Cerebellar cortex (tissue), 1 donor: ENCODE measurements around the gene PLB1.

Experiments used
- DNase-seq: peaks from one replicate; pipeline ENCODE4 v3.0.0-alpha.2; 2015; ENCODE audit warnings: low spot score

Gene PLB1

GRCh38 chr2:28495551-28496250 lies at the start of gene PLB1:
TSS of gene PLB1 (plus strand) at chr2:28496060. CDS start at chr2:28496115, 55 bp downstream.
- DNase-seq = no peak

- no peak for DNase-seq
Observed at GRCh38 chr2:28446531-28446930, 49.3 kb upstream of the PLB1 start.

- no peak for DNase-seq
Observed at GRCh38 chr2:28447086-28447485, 48.8 kb upstream of the PLB1 start.

GRCh38 chr2:28447943-28448792 lies 47.7 kb upstream of the PLB1 start:
- DNase-seq = no peak

GRCh38 chr2:28448793-28449100 lies 47.1 kb upstream of the PLB1 start:
- DNase-seq = no peak

GRCh38 chr2:28449126-28449487 lies 46.8 kb upstream of the PLB1 start:
- DNase-seq = no peak

GRCh38 chr2:28449488-28450395 lies 46.1 kb upstream of the PLB1 start:
- DNase-seq = no peak

- DNase-seq = no peak
Observed at GRCh38 chr2:28450901-28451565, 44.8 kb upstream of the PLB1 start.

GRCh38 chr2:28451793-28452533 lies 43.9 kb upstream of the PLB1 start:
- no peak for DNase-seq

- DNase-seq = peak; percentile 20
Observed at GRCh38 chr2:28452534-28453081, 43.3 kb upstream of the PLB1 start.

- no peak for DNase-seq
Observed at GRCh38 chr2:28453396-28453795, 42.5 kb upstream of the PLB1 start.

GRCh38 chr2:28454016-28454930 lies 41.6 kb upstream of the PLB1 start:
- no peak for DNase-seq

GRCh38 chr2:28457237-28457636 lies 38.6 kb upstream of the PLB1 start:
- DNase-seq = no peak

- no peak for DNase-seq
Observed at GRCh38 chr2:28461056-28461455, 34.8 kb upstream of the PLB1 start.

GRCh38 chr2:28462122-28462521 lies 33.7 kb upstream of the PLB1 start:
- no peak for DNase-seq

- DNase-seq = no peak
Observed at GRCh38 chr2:28463211-28463816, 32.5 kb upstream of the PLB1 start.

- DNase-seq = no peak
Observed at GRCh38 chr2:28463893-28464292, 32.0 kb upstream of the PLB1 start.

GRCh38 chr2:28465148-28465885 lies 30.5 kb upstream of the PLB1 start:
- no peak for DNase-seq

GRCh38 chr2:28469304-28469703 lies 26.6 kb upstream of the PLB1 start:
- DNase-seq = no peak
